CD14-positive monocyte (primary cell): ENCODE data around the gene SIK2. TPM values are rescaled to one million over a fixed set of nuclear protein-coding genes. Genes with fewer than 3 reads are reported as not detected.

Source experiments
- DNase-seq, 3 donors: peaks; one replicate each; pipeline ENCODE4 v3.0.0-alpha.2; 2011 to 2022
- H2AFZ ChIP-seq: 2 replicates; pipeline ENCODE4 v1.6.0; 2012; ENCODE audit warnings: mild to moderate bottlenecking, low read depth, low read length, inconsistent platforms; ENCODE audit not compliant: insufficient read depth, poor library complexity, severe bottlenecking
- H3K27ac ChIP-seq, 2 donors: 1 replicate in 1 of 2; 2 replicates in 1 of 2; pipeline ENCODE4 v1.5.1; 2012 to 2013; ENCODE audit warnings: low read length in 2 of 2, control low read depth in 1 of 2, inconsistent platforms in 1 of 2, low read depth in 1 of 2, mild to moderate bottlenecking in 1 of 2
- H3K27me3 ChIP-seq, 2 donors: one replicate each; pipeline versions ENCODE4 v1.6.0 to v1.6.1; 2011 to 2013; ENCODE audit warnings: low read length in 2 of 2; ENCODE audit not compliant: control insufficient read depth in 2 of 2, insufficient read depth in 2 of 2
- H3K36me3 ChIP-seq, 2 donors: replicated peaks in 1 of 2; 1 replicate in 1 of 2; 2 replicates in 1 of 2; pipeline versions ENCODE4 v1.5.1 to v1.6.1; 2012 to 2013; ENCODE audit warnings: low read length in 2 of 2, control low read depth in 1 of 2, inconsistent platforms in 1 of 2, mild to moderate bottlenecking in 1 of 2; ENCODE audit not compliant: insufficient read depth in 2 of 2, control insufficient read depth in 1 of 2
- H3K4me1 ChIP-seq, 2 donors: 1 replicate in 1 of 2; 2 replicates in 1 of 2; pipeline versions ENCODE4 v1.5.1 to v1.6.1; 2012 to 2013; ENCODE audit warnings: low read length in 2 of 2, control low read depth in 1 of 2, inconsistent platforms in 1 of 2, mild to moderate bottlenecking in 1 of 2, moderate library complexity in 1 of 2; ENCODE audit not compliant: insufficient read depth in 2 of 2, control insufficient read depth in 1 of 2
- H3K4me2 ChIP-seq: replicated peaks from 2 replicates; pipeline ENCODE3; 2012; ENCODE audit warnings: low read length, moderate library complexity, mild to moderate bottlenecking; ENCODE audit not compliant: poor library complexity, severe bottlenecking; ENCODE audit errors: extremely low read depth
- H3K4me3 ChIP-seq, 3 experiments: fragments of 200-600 bp in 1 of 3; sonication (generic) in 1 of 3; replicated peaks in 1 of 3; 1 replicate in 2 of 3; 2 replicates in 1 of 3; pipeline ENCODE4 v1.5.1; 2011 to 2013; ENCODE audit warnings: low read length in 3 of 3, mild to moderate bottlenecking in 3 of 3, control low read depth in 2 of 3, low read depth in 2 of 3, inconsistent platforms in 1 of 3, moderate library complexity in 1 of 3
- H3K79me2 ChIP-seq: 2 replicates; pipeline ENCODE4 v1.6.0; 2012; ENCODE audit warnings: mild to moderate bottlenecking, control low read depth, inconsistent platforms, low read length, moderate library complexity; ENCODE audit not compliant: insufficient read depth
- H3K9ac ChIP-seq: 2 replicates; pipeline ENCODE4 v1.6.0; 2017; ENCODE audit warnings: low read length, mild to moderate bottlenecking; ENCODE audit not compliant: insufficient read depth, poor library complexity, severe bottlenecking
- H3K9me3 ChIP-seq, 2 donors: replicated peaks in 1 of 2; 1 replicate in 1 of 2; 2 replicates in 1 of 2; pipeline versions ENCODE4 v1.5.1 to v1.6.1; 2012 to 2013; ENCODE audit warnings: low read length in 2 of 2, control low read depth in 1 of 2; ENCODE audit not compliant: control insufficient read depth in 1 of 2, insufficient read depth in 1 of 2
- H4K20me1 ChIP-seq: 2 replicates; pipeline ENCODE4 v1.6.0; 2012; ENCODE audit warnings: mild to moderate bottlenecking, low read length, control low read depth, moderate library complexity; ENCODE audit not compliant: insufficient read depth
- H3K27ac Mint-ChIP-seq, 7 donors: one replicate each; pipeline ENCODE4 v1.8.0; 2020; ENCODE audit warnings: mild to moderate bottlenecking in 7 of 7, mixed read lengths in 7 of 7, moderate library complexity in 6 of 7, inconsistent platforms in 2 of 7
- H3K27me3 Mint-ChIP-seq, 3 donors: one replicate each; pipeline ENCODE4 v1.8.0; 2021 to 2022; ENCODE audit warnings: low read depth in 3 of 3, mild to moderate bottlenecking in 3 of 3, mixed read lengths in 3 of 3, moderate library complexity in 3 of 3, inconsistent platforms in 1 of 3
- H3K36me3 Mint-ChIP-seq, 2 donors: one replicate each; pipeline ENCODE4 v1.8.0; 2020; ENCODE audit warnings: mixed read lengths in 2 of 2, inconsistent platforms in 1 of 2, mild to moderate bottlenecking in 1 of 2
- H3K4me1 Mint-ChIP-seq: one replicate; pipeline ENCODE4 v1.8.0; 2020; ENCODE audit warnings: mild to moderate bottlenecking, mixed read lengths
- H3K4me3 Mint-ChIP-seq, 2 donors: one replicate each; pipeline ENCODE4 v1.8.0; 2020; ENCODE audit warnings: mild to moderate bottlenecking in 2 of 2, mixed read lengths in 2 of 2, moderate library complexity in 1 of 2
- H3K9me3 Mint-ChIP-seq, 7 donors: one replicate each; pipeline ENCODE4 v1.8.0; 2020 to 2022; ENCODE audit warnings: mixed read lengths in 7 of 7, mild to moderate bottlenecking in 6 of 7, moderate library complexity in 6 of 7, inconsistent platforms in 2 of 7
- CTCF ChIP-seq: fragments of 200-600 bp; IDR thresholded peaks from one replicate; pipeline ENCODE4 v1.8.0; 2022; ENCODE audit warnings: antibody characterized with exemption, mild to moderate bottlenecking
- WGBS: methylation state at CpG from one replicate; pipeline ENCODE4 v1.1.5; 2013; ENCODE audit warnings: missing lambda C conversion rate; ENCODE audit not compliant: insufficient coverage; 5-methylcytosine and 5-hydroxymethylcytosine counted together
- intact Hi-C, 2 donors: fragments of 100-400 bp; cut with micrococcal nuclease; formaldehyde crosslinking; loops; one replicate each; pipeline versions ENCODE4 v1.15.0 to v1.15.1; 2023
- polyA plus RNA-seq, 3 donors: library from polyadenylated mRNA; depleted of rRNA in 1 of 3; unstranded in 2 of 3; stranded (reverse) in 1 of 3; fragments of 300-500 nt in 2 of 3; fragments of >200 nt in 1 of 3; fragmentation: Illumina TruSeq in 2 of 3; gene quantifications; 1 replicate in 2 of 3; 2 replicates in 1 of 3; pipeline ENCODE4 v1.2.3, GENCODE V29; 2012 to 2021

The SIK2 gene
- polyA plus RNA-seq, 3 donors, result 0.16 to 8.8 (median 0.23) TPM

DNA sequence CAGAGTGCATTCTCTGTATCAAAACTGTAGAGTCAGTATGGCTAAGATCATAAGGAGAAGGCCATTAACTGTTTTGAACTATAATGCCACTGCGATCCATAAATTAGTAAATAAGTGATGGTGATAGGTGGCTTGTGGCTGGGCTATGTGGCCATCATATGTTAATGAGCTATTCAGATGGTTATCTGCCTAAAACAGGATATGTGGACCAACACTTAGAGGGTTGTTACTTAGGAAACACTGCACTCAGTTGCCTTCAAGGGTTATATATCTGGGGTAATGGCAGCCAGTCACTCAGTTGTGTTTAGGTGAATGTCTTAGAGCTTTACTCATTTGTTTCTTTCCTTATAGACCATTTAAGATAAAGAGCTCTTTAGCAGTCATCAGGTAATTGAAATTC is 97.9 kb downstream of the SIK2 start:
- peaks cover 41 to 49% of the 10 kb centered on the region in 2 donors for H3K36me3 Mint-ChIP-seq
- TF ChIP-seq CTCF, result no peak
- no peaks in the 10 kb centered on the region for H3K79me2 ChIP-seq
- H3K9me3 Mint-ChIP-seq, result no peaks in the 10 kb centered on the region
- DNase-seq, result no peak
- H3K9me3 ChIP-seq, result no peaks in the 10 kb centered on the region
- no peak overlapping the region for H3K27ac ChIP-seq
- H4K20me1 ChIP-seq, result no peaks in the 10 kb centered on the region
- H3K4me3 ChIP-seq, result no peak overlapping the region
- WGBS, result 100% methylated on average over 1 of the region's 1 CpG
- H3K9ac ChIP-seq, result no peak overlapping the region
- no peak overlapping the region for H3K4me3 Mint-ChIP-seq
- H3K36me3 ChIP-seq, result peaks cover 40 to 78% of the 10 kb centered on the region in 2 donors
- H3K27me3 ChIP-seq, result no peaks in the 10 kb centered on the region
- H3K4me2 ChIP-seq, result no peak overlapping the region
- H3K4me1 ChIP-seq, result no peaks in the 10 kb centered on the region
- H3K4me1 Mint-ChIP-seq, result no peaks in the 10 kb centered on the region
- intact Hi-C loops, result no loop called here
- H3K27me3 Mint-ChIP-seq, result peaks cover 0 to 3% (median 0%) of the 10 kb centered on the region in 3 donors
- no peak overlapping the region for H3K27ac Mint-ChIP-seq
- H2AFZ ChIP-seq, result no peak overlapping the region

DNA sequence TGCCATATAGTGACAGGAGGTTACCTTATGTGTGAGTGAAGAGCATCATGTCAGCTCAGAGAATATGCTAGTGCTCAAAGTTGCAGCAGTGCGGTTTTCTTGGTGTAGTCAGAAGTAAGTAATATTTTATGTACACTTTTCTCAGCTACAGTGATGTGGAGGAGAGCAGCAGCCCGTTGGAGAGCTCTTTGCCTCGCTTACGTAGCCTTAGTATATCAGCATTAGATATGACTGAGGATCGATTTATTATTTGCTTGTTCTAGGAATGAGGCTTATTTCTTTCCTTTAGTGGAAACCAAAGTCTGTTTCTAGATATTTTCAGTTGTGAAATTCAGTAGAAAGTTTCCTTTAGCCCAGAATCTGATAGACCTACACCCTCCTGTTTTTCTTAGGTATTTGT is 100.4 kb downstream of the SIK2 start:
- no peaks in the 10 kb centered on the region for H3K79me2 ChIP-seq
- WGBS, result 100% methylated on average over 4 of the region's 5 CpGs
- no peaks in the 10 kb centered on the region for H3K4me1 Mint-ChIP-seq
- H3K9me3 ChIP-seq, result no peaks in the 10 kb centered on the region
- H3K4me3 Mint-ChIP-seq, result no peak overlapping the region
- H3K36me3 Mint-ChIP-seq, result peaks cover 53 to 63% of the 10 kb centered on the region in 2 donors
- H4K20me1 ChIP-seq, result no peaks in the 10 kb centered on the region
- H3K4me2 ChIP-seq, result no peak overlapping the region
- no peaks in the 10 kb centered on the region for H3K9me3 Mint-ChIP-seq
- H3K36me3 ChIP-seq, result peaks cover 51 to 86% of the 10 kb centered on the region in 2 donors
- H2AFZ ChIP-seq, result no peak overlapping the region
- no peaks in the 10 kb centered on the region for H3K27me3 ChIP-seq
- no peak overlapping the region for H3K4me3 ChIP-seq
- intact Hi-C loops, result no loop called here
- no peak for TF ChIP-seq CTCF
- DNase-seq, result no peak
- no peak overlapping the region for H3K27ac ChIP-seq
- H3K27me3 Mint-ChIP-seq, result no peaks in the 10 kb centered on the region
- no peaks in the 10 kb centered on the region for H3K4me1 ChIP-seq
- no peak overlapping the region for H3K27ac Mint-ChIP-seq
- H3K9ac ChIP-seq, result no peak overlapping the region
